GM18498 (cell line): ENCODE measurements around the gene P2RX3.

ENCODE experiments used
- ATAC-seq: cut with Tn5 transposase; IDR thresholded peaks from one replicate; pipeline ENCODE4 v1.9.1; 2021; ENCODE audit warnings: mild to moderate bottlenecking, moderate library complexity; ENCODE audit not compliant: unreplicated experiment

P2RX3 gene

GRCh38 chr11:57368106-57368844, 30.1 kb downstream of the P2RX3 start:
- no peak for ATAC-seq

- no peak for ATAC-seq
These were observed 30.7 kb downstream of the P2RX3 start for GRCh38 chr11:57368845-57369232.

- ATAC-seq = no peak
These were observed 32.1 kb downstream of the P2RX3 start for GRCh38 chr11:57370251-57370650.

GRCh38 chr11:57370941-57371340, 32.8 kb downstream of the P2RX3 start:
- ATAC-seq = no peak

GRCh38 chr11:57373146-57373545, 35.0 kb downstream of the P2RX3 start:
- ATAC-seq = no peak

GRCh38 chr11:57374966-57375365, 36.8 kb downstream of the P2RX3 start:
- no peak for ATAC-seq

GRCh38 chr11:57375490-57375889, 37.3 kb downstream of the P2RX3 start:
- ATAC-seq = no peak

GRCh38 chr11:57376095-57377090, 38.2 kb downstream of the P2RX3 start:
- no peak for ATAC-seq

GRCh38 chr11:57377107-57377506, 39.0 kb downstream of the P2RX3 start:
- ATAC-seq = no peak

GRCh38 chr11:57378186-57378585, 40.0 kb downstream of the P2RX3 start:
- ATAC-seq = no peak

- no peak for ATAC-seq
These were observed 41.6 kb downstream of the P2RX3 start for GRCh38 chr11:57379732-57380131.

- no peak for ATAC-seq
These were observed 42.8 kb downstream of the P2RX3 start, which contains the start of gene PRG3 for GRCh38 chr11:57380975-57381374. PRG3 (minus strand) TSS chr11:57381150; CDS start chr11:57380708, 442 bp downstream.

GRCh38 chr11:57386178-57386940, 48.2 kb downstream of the P2RX3 start:
- no peak for ATAC-seq

GRCh38 chr11:57387289-57388030, 49.3 kb downstream of the P2RX3 start:
- no peak for ATAC-seq

- ATAC-seq = no peak
These were observed 52.4 kb downstream of the P2RX3 start, which contains the start of gene PRG2 for GRCh38 chr11:57390535-57390934. PRG2 (minus strand) TSS chr11:57390650; CDS start chr11:57389944, 706 bp downstream.

- ATAC-seq = no peak
These were observed 53.0 kb downstream of the P2RX3 start for GRCh38 chr11:57391111-57391510.

GRCh38 chr11:57391539-57391938, 53.4 kb downstream of the P2RX3 start:
- ATAC-seq = no peak

GRCh38 chr11:57392066-57392762, 54.1 kb downstream of the P2RX3 start:
- ATAC-seq = no peak

- ATAC-seq = no peak
These were observed 54.6 kb downstream of the P2RX3 start for GRCh38 chr11:57392763-57393105.
